HG03135 (cell line): Measurements from ENCODE around the gene KLLN.
"Not testable (repeated sequence)": the region's sequence is repeated elsewhere in the genome, so short reads cannot be mapped to it uniquely, and the experiment has no call there.

Experiments
- ATAC-seq: cut with Tn5 transposase; IDR thresholded peaks from one replicate; pipeline ENCODE4 v1.9.1; 2021; ENCODE audit warnings: mild to moderate bottlenecking, moderate library complexity; ENCODE audit not compliant: unreplicated experiment

The KLLN gene

GRCh38 chr10:87867453-87867852 lies 4.1 kb upstream of the KLLN start:
- ATAC-seq = no peak

DNA sequence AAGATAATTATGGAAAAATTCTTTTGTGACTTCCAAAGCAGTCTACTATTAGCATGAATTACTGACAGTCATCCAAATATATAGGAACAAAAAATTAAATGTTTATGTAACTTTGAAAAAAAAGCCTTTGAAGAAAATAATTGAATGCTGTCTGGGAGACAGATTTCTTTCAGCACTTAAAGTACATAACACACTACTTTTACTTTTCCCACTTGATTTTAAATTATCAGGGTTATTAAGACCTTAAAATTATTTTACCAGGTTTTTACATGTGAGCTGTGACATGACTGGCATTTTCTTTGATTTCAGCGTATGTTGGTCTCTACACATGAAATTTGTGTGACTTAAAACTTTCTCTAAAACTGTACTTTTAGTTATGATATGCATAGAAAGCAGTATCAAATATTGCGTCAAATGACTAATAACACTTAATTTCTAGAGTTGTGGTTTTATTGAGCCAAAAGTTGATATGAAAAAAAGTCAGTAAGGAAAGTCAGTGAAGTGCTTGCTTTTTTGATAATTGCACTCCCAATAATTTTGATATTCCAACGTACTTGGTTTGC lies 3.2 kb upstream of the KLLN start:
- no peak for ATAC-seq

DNA sequence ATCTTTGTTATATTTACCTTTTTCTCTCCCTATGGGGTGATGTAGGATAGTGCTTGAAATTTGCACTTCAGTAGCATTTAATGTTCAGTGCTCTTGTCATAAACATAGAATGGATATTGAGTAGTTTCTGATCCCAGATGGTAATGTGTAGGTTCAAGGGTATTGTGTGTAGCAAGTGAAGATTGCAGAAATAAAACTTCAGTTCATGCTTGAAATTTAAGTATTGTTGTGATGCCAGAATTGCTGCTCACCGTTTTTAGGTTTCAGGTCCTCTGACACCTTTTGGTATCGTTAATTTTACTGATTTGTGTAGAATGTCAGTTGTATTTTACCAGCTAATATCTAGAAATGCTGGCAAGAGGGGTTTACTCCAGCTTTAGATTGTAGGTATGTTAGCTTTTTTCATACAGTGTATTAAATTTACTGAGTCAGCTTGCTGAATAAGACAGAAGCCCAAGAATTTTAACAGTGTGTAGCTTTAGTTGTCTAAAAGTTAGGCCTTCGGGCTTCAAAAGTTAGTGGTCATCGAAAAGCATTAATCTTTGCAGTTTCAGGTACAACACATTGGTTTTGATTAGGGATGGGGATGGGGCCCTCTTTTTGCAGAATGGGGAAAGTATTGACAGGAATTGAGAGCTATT lies 2.0 kb upstream of the KLLN start:
- ATAC-seq = no peak

GRCh38 chr10:87864496-87865059 lies 1.2 kb upstream of the KLLN start:
- ATAC-seq = no peak

GRCh38 chr10:87863951-87864495 lies 690 bp upstream of the KLLN start:
- ATAC-seq = not testable (repeated sequence)

DNA sequence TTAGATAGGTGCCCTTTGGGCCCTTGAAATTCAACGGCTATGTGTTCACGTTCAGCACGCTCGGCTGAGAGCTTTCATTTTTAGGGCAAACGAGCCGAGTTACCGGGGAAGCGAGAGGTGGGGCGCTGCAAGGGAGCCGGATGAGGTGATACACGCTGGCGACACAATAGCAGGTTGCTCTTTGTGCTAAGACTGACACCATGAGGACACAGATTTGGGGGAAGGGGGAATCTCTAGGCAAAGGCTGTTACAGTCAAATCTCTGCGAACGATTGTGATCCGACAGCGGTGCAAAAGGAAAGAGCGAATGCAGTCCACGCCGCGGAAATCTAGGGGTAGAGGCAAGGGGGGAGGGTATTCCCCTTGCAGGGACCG lies 667 bp downstream of the KLLN start:
- peak; percentile 20 for ATAC-seq

GRCh38 chr10:87861953-87862678 lies 1.2 kb downstream of the KLLN start:
- ATAC-seq = peak; percentile 47

GRCh38 chr10:87861566-87861952 lies 1.8 kb downstream of the KLLN start:
- peak; percentile 13 for ATAC-seq

- no peak for ATAC-seq
These were observed 2.4 kb downstream of the KLLN start for GRCh38 chr10:87860816-87861403.

- no peak for ATAC-seq
These were observed 3.1 kb downstream of the KLLN start for GRCh38 chr10:87860156-87860795.

DNA sequence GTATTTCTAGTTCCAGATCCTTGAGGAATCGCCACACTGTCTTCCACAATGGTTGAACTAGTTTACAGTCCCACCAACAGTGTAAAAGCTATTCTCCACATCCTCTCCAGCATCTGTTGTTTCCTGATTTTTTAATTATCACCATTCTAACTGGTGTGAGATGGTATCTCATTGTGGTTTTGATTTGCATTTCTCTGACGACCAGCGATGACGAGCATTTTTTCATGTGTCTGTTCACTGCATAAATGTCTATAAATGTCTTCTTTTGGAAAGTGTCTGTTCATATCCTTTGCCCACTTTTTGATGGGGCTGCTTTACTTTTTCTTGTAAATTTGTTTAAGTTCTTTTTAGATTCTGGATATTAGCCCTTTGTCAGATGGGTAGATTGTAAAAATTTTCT lies 7.7 kb downstream of the KLLN start:
- not testable (repeated sequence) for ATAC-seq

- ATAC-seq = not testable (repeated sequence)
These were observed 8.1 kb downstream of the KLLN start for GRCh38 chr10:87855247-87855646.

- ATAC-seq = no peak
These were observed 11.2 kb downstream of the KLLN start for GRCh38 chr10:87852089-87852488.

DNA sequence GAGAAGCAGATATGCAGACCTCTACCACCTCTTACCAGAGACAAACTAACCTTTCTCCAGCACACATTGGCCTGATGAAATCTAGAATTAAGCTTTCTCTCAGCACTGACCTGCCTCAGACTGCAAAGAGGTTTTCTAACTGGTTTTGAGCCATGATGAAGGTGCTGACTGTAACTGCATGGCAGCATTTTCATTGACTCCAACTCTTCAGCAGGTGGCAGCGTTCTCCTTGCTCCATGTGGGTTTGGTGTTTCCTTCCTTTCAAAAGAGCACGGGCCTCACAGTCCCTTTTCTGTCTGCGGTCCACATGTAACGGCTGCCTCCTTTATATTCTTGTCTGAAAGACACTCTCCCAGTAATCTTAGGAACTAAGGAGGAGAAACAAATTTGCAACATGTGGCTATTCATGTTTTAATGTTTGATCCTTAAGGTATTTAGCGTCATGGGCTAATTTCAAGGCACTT lies 12.6 kb downstream of the KLLN start:
- no peak for ATAC-seq

GRCh38 chr10:87849001-87849400 lies 14.3 kb downstream of the KLLN start:
- ATAC-seq = no peak

GRCh38 chr10:87847550-87847949 lies 15.8 kb downstream of the KLLN start:
- ATAC-seq = no peak

DNA sequence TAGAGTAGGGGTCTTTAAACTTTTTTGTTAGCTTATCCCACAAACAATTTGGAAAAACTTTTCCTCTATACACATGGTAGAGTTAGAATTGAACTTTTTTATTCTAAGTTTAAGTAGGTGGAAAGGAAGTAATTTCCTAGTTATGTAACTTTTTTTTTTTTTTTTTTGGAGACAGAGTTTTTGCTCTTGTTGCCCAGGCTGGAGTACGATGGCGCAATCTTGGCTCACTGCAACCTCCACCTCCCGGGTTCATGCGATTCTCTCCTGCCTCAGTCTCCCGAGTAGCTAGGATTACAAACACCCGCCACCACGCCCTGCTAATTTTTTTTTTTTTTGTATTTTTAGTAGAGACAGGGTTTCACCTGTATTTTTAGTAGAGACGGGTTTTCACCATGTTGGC lies 16.6 kb downstream of the KLLN start:
- ATAC-seq = not testable (repeated sequence)

DNA sequence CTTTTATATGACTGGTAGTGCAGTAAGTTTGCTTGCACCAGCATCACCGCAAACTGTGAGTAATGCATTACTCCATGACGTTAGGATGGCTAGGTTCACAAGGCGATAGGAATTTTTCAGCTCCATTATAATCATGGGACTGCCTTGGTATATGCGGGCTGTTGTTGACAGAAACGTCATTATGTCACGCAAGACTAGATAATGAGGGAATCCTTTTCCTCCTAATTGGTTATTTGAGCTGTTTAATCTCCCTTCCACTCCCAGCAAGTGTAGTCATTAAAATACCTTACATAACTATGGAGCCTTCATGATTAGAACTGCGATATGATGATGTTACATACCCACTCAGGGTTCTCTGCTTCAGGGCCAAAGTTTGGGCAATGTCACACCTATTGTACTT lies 17.3 kb downstream of the KLLN start:
- no peak for ATAC-seq

- ATAC-seq = no peak
These were observed 17.7 kb downstream of the KLLN start for GRCh38 chr10:87845624-87845998.

DNA sequence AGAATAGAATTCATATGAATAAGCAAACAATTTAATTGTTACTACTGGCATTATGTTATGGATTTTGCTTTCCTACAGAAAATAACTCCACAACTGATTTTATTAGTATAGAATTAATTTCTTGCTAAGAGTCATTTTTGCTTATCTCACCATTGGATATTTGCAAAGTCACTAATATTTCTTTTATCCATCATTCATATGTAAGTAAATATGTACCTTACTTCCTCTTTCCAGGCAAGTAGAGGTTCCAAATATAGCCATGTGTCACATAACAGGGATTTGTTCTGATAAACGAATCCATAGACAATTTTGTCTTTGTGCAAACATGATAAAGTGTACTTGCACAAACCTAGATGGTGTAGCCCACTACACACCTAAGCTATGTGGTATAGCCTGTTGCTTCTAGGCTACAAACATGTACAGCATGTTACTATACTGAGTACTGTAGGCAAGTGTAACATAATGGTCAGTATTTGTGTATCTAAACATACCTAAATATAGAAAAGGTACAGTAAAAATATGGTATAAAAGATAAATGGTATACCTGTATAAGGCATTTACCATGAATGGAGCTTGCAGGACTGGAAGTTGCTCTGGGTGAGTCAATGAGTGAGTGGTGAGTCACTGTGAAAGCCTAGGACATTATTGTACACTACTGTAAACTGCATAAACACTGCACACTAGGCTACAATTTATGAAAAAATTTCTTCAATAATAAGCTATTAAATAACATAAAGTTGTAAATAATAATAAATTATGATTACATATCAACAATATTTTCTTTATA lies 18.3 kb downstream of the KLLN start:
- ATAC-seq = no peak
